ENCODE measurements around the gene SLC38A9.

Gene SLC38A9

DNA sequence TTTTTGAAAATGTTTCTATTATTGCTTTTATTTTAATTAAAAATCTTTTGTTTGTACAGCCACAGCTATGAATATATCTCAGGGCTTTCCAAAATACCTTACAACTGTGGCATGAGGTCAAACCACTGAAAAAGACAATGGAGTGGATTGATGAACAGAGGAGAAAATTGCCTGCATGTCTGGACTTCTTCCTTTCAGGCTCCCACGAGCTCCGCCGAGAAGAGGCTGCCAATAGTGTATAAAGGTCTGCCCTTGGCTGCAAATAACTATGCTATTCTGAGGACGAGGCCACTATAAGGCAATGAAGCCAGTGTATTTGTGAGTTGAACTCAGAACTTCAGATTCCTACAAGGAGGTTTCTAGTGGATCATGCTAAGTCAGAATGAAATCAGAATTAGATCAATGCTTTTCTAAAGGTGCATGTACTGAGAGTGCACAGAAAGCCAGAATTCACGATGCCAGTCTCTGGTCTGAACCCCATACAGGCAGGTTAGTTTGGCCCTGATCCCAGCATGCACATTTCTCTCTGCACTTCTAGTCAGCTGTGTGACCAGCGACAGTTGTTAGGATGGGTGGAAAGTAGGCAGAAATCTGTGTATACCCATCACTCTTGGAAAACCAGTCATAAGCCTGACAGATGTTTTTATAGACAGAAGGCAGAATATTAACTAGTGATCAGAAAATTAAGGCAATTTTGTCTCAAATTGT, 134.6 kb downstream of the SLC38A9 start:
- DNase-seq: no peak

DNA sequence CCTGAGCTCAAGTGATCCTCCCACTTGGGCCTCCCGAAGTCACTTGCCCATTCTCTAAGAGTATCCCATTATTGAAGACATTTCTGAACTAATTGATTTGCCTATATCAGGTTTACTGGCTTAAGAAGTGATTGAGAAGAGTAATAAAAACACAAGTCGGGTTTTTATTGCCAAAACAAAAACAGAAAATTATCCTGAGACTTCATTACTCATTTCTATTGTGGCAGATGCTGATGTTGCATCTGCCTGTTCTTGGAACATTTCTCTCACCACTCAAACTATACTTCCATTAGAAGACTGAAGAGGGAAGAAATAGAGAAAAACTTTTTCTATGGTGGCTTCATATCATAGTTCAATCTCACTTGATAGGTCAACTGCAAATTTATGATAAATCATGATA, 135.5 kb downstream of the SLC38A9 start:
- DNase-seq: no peak
